GM12891 (cell line): Measurements from ENCODE around the gene SRRM4.

Experiments used
- DNase-seq: peaks from one replicate; pipeline ENCODE4 v3.0.0; 2011; ENCODE audit warnings: low spot score; ENCODE audit not compliant: insufficient read length
- FAIRE-seq: peaks from 2 replicates; lab custom pipeline; 2011; peaks lifted over from hg19 to GRCh38; lab: Jason Lieb, UNC
- PAX5 ChIP-seq: IDR thresholded peaks from 2 replicates; pipeline ENCODE4 v1.6.1; 2011; ENCODE audit warnings: low read length, moderate library complexity, mild to moderate bottlenecking; ENCODE audit not compliant: insufficient read depth, severe bottlenecking
- POLR2A ChIP-seq: IDR thresholded peaks from 2 replicates; pipeline ENCODE4 v1.6.1; 2011; ENCODE audit warnings: low read depth, low read length, control low read depth
- POLR2AphosphoS5 ChIP-seq: IDR thresholded peaks from 2 replicates; pipeline ENCODE4 v1.6.1; 2011; ENCODE audit warnings: low read depth, low read length, control low read depth
- POU2F2 ChIP-seq: IDR thresholded peaks from 2 replicates; pipeline ENCODE4 v1.6.1; 2011; ENCODE audit warnings: low read depth, mild to moderate bottlenecking, control low read depth, low read length, moderate library complexity
- SPI1 ChIP-seq: IDR thresholded peaks from 2 replicates; pipeline ENCODE4 v1.6.1; 2011; ENCODE audit warnings: low read depth, low read length, control low read depth
- TAF1 ChIP-seq: IDR thresholded peaks from 2 replicates; pipeline ENCODE4 v1.6.1; 2011; ENCODE audit warnings: low read depth, low read length, control low read depth

SRRM4 gene

DNA sequence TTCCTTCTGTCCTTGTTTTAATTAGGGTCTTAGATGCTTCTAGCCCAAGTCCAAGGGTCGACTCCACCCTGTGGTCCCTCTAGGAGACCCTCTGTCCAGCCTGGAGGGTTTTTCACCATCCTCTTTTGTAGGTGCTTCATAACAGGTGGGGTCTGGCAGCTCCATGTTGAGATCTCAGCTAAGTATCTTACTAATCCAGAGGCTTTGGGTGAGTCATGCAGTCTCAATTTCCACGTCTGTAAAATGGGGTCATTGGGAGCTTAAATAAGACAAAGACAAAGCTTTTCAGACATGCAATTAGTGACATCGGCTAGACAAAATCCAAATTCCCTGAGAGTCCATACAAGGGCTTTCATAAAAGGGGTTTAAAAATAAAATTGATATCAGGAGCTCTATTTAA is 200.6 kb downstream of the SRRM4 start:
- DNase-seq (no peak), FAIRE-seq (no peak)
- TF ChIP-seq POU2F2 (no peak), SPI1 (no peak), POLR2A (no peak), PAX5 (no peak), TAF1 (no peak), POLR2AphosphoS5 (no peak)

DNA sequence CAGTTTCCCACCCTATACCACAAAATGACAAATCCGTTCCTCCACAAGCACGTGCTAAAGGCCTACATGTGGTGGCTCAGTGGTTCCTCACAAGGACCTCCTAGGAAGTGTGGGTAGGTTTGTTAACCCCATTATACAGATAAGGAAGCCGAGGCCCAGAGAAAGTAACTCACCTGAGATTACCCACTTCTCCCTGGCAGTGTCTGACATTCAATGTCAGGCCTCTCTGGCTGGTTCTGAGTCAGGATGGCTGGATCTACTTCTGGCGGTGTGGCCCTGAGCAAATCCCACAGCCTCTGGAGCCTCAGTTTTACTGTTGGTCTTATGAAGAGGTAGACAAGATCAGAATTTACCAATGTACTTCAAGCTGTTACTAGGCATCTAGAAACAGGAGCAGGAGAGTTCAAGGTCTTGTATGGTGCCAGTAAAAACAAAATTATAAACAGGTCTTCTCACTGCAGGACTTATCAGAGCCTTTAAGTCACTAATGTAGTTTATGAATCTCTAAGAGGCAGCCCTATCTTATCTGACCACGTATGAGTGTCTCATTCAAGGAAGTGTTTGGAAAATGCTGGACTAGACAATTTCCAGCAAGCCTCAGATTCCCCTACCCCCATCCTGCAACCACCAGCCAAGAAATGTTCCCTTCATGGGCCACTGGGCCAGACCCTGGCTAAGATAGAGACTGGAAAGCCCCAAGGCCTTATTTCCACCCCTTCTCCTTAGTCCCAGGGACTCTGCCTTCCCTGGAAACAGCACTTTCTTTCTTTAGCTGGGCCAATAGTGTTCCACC is 201.6 kb downstream of the SRRM4 start:
- FAIRE-seq, result no peak
- TF ChIP-seq POLR2AphosphoS5 (no peak), TAF1 (no peak), PAX5 (no peak)
- no peak for DNase-seq

DNA sequence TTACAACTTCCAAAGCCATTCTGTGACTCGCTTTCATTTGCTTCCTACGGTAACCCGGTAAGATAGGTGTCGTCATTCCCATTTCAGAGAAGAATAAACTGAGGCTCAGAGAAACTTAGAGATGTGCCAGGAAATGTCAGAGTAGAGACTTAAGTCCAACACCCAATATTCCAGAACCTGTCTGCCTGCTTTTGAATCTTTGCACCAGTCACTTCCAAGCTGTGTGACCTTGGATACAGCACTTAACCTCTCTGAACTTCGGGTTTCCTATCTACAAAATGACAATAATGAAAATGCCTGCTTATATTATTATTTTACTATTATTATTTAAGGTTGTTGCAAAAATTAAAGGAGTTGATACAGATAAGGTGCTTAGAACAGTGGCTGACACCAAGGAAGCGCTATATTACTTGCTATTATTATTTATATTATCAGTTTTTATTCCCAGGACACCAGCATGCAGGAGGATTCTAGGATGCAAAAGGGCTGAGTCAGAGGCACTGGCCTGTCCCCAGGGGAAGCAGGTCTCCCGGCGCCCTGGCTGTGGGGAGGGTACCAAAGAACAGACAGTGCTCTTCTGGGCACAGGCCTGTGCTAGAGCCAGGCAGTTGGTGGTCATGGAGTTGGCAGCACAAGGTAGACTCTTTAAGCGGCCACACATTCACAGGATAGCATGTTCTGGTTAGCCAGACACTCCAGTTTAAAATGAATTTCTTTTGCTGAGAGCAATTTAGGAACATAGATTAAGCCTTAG is 202.8 kb downstream of the SRRM4 start:
- DNase-seq (no peak), FAIRE-seq (no peak)
- no peak for TF ChIP-seq SPI1
- TF ChIP-seq POLR2AphosphoS5, result no peak
- no peak for TF ChIP-seq POLR2A
- no peak for TF ChIP-seq TAF1
- no peak for TF ChIP-seq POU2F2
- no peak for TF ChIP-seq PAX5

DNA sequence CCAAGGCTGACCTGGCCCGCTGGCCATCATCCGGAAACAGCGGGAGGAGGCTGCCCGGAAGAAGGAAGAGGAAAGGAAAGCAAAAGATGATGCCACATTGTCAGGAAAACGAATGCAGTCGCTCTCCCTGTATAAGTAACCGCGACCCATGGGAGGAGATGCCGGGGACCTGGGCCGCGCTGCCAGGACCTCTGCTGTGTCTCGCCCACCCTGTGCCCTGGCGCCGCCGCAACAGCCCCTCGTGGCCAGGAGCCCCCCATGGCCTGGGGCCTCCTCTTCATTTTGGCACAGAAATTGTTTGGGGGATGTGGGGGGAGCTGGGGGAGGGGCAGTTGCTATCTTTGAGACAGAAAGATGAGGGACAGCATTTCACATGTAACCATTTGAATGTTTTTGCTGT is 213.9 kb downstream of the SRRM4 start:
- TF ChIP-seq PAX5 (no peak), TAF1 (no peak), SPI1 (no peak)
- DNase-seq (no peak), FAIRE-seq (no peak)

DNA sequence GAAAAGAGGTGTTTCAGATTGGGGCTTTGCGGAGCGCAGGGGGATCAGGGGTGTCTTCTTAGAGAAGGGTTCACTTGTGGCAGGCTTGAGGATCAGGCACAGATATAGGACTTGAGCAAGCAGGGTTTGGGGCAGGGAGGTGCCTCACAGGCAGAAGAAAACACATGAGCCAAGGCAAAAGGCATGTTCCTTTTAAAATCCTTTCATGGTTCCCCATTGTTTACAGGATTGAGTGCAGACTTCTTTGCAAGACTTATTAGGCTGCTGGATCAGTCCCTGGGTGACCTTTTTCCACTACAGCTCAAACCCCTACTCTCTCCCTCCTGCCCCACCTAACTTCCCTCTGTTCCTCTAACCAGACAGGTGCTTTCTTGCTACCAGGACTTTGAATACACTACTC is 217.1 kb downstream of the SRRM4 start:
- DNase-seq (no peak), FAIRE-seq (no peak)
- no peak for TF ChIP-seq POU2F2
- no peak for TF ChIP-seq POLR2A
- no peak for TF ChIP-seq TAF1
- no peak for TF ChIP-seq SPI1
- TF ChIP-seq POLR2AphosphoS5, result no peak
- no peak for TF ChIP-seq PAX5

DNA sequence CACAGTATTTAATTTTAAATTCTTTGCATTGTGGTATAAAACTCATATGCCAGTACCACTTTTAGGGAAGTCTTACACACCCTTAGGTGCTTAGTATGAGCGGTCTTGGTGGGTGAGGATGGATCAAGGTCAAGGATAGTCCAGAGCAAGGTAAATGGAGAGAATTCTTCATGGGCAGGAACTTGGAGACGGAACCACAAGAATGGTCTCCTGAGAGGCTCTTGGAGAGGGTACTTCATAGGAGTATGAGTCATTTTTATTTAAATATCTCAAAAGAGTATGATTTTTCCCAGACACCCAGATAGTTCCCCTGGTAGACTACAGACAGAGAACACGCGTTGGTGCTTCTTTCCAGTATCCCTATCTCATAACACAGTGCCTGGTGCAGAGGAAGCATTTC is 219.3 kb downstream of the SRRM4 start:
- no peak for DNase-seq

DNA sequence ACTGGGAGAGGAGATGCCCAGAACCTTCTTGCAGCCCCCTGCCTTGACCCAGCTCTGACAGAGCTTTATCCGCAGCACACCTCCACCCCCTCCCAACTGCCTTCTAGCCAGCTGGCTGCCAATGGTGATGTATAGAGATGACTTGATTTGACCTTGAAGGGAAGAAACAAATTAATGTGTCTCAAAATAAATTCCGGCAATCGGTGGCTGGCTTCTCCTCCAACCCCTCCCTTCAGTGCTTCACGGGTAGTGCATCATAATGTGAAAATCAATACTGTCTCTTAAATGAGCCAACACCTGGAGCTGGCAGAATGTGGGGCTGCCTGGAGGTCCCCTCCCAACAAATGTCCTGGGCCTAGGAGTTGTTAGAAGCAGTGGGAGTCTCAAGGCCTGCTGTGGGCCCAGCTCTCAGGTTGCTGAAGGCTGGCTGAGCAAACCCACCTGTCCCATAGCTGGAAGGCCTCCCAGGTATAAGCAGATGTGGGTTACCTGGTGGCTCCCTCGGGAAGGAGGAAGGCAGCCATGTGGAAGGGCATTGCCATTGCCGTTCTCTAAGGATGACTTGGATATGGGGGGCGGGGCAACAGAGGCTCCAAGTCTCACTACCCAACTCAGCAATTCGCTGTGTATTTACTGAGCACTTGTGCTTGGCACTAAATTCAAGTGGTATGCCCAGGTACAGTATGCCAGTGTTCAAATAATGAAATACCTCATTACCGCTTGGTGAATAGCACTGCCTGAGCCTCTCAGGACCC is 220.6 kb downstream of the SRRM4 start:
- no peak for DNase-seq
- TF ChIP-seq POLR2A, result no peak
- TF ChIP-seq SPI1, result no peak
- TF ChIP-seq POU2F2, result no peak
- TF ChIP-seq TAF1, result no peak
- TF ChIP-seq PAX5, result no peak
- FAIRE-seq, result no peak

More for the DNA sequence above, 219.3 kb downstream of the SRRM4 start:
- TF ChIP-seq POLR2A (no peak), POU2F2 (no peak), TAF1 (no peak), SPI1 (no peak), PAX5 (no peak), POLR2AphosphoS5 (no peak)
- no peak for FAIRE-seq

DNA sequence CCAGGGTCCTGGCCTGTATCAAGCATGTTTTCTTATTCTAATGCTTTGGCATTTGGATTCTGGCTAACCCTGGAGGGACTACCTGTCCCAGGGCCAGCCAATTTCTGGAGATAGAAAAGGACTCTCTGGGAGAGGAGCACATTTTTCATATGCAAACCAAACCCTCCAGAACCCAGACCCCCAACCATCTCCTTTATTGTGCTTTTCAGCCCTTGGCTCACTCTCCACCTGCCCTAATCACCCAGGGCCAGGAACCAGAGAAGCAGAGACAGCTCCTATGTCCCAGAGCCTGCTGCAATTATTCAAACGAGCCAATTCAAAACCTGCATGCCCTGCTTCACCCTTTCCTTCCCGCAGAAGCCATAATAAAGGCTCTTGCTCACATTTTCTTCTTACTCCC is 221.2 kb downstream of the SRRM4 start:
- TF ChIP-seq PAX5, result no peak
- TF ChIP-seq POLR2A, result no peak
- TF ChIP-seq POU2F2, result no peak
- TF ChIP-seq SPI1, result no peak
- no peak for TF ChIP-seq TAF1
- no peak for TF ChIP-seq POLR2AphosphoS5

DNA sequence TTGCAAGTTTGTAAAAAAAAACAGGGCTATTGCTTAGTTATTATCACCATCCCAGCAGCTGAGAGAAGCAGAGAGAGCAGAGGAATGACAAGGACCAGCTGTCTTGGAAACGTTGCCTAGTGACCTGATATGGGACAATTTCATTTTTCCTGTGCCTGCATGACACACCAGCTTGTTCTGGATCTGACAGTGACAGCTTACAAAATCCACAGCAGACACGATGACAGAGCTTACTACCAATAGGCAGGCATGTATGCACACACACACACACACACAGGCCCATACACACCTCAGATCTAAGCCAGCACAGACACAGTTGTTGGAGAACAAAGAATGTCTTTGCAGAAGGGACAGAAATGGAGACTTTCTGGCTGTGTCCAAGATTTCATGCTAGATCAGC is 222.8 kb downstream of the SRRM4 start:
- FAIRE-seq (no peak), DNase-seq (no peak)
- TF ChIP-seq POU2F2, result no peak
- no peak for TF ChIP-seq SPI1
- TF ChIP-seq PAX5, result no peak
- no peak for TF ChIP-seq POLR2A
- no peak for TF ChIP-seq POLR2AphosphoS5
- TF ChIP-seq TAF1, result no peak

More for the DNA sequence above, 221.2 kb downstream of the SRRM4 start:
- DNase-seq (no peak), FAIRE-seq (no peak)
